SK-N-SH (cell line): ENCODE measurements around the gene LIX1L. TPM values are rescaled to one million over a fixed set of nuclear protein-coding genes. Genes with fewer than 3 reads are reported as not detected.

Experiments
- CTCF ChIA-PET: fragments of 300-600, 350-600 bp; formaldehyde crosslinking; extraction: SDS; loops from one replicate; lab custom pipeline; 2021; lab: Yijun Ruan, JAX
- POLR2A ChIA-PET: fragments of 350-600 bp; sonication (Branson Sonifier 250); formaldehyde crosslinking; extraction: SDS; loops from one replicate; lab custom pipeline; 2020; ENCODE audit warnings: antibody characterized with exemption, inconsistent platforms; lab: Yijun Ruan, JAX
- DNase-seq: peaks from one replicate; pipeline ENCODE4 v3.0.0; 2012
- H2AFZ ChIP-seq: fragments of 200-600 bp; sonication (generic); 2 replicates; pipeline ENCODE4 v1.8.1; 2016; ENCODE audit warnings: antibody characterized with exemption, mild to moderate bottlenecking, low read depth
- H3F3A ChIP-seq: fragments of 200-600 bp; sonication (generic); replicated peaks from 2 replicates; pipeline ENCODE3; 2016; ENCODE audit warnings: antibody characterized with exemption, mild to moderate bottlenecking; ENCODE audit not compliant: insufficient read depth
- H3K27ac ChIP-seq, 2 experiments: fragments of 200-500 bp in 1 of 2; fragments of 200-600 bp in 1 of 2; sonication (Bioruptor generic) in 1 of 2; sonication (generic), shearing (Covaris generic) in 1 of 2; 2 replicates each; pipeline versions ENCODE4 v1.5.1 to v1.6.1; 2014 to 2016; ENCODE audit warnings: low read depth in 2 of 2, inconsistent platforms in 1 of 2, low read length in 1 of 2, mild to moderate bottlenecking in 1 of 2, mixed read lengths in 1 of 2
- H3K27me3 ChIP-seq: fragments of 200-600 bp; sonication (generic), shearing (Covaris generic); 2 replicates; pipeline ENCODE4 v1.6.1; 2016; ENCODE audit warnings: mixed run types; ENCODE audit not compliant: insufficient read depth
- H3K36me3 ChIP-seq, 2 experiments: fragments of 200-500 bp in 1 of 2; fragments of 200-600 bp in 1 of 2; sonication (Bioruptor generic) in 1 of 2; sonication (generic) in 1 of 2; replicated peaks in 1 of 2; 2 replicates each; pipeline versions ENCODE3 to v1.5.1; 2014 to 2016; ENCODE audit warnings: low read length in 1 of 2, mild to moderate bottlenecking in 1 of 2; ENCODE audit not compliant: insufficient read depth in 2 of 2, control insufficient read depth in 1 of 2
- H3K4me1 ChIP-seq, 2 experiments: fragments of 200-500 bp in 1 of 2; fragments of 200-600 bp in 1 of 2; sonication (Bioruptor generic) in 1 of 2; sonication (generic), shearing (Covaris generic) in 1 of 2; 2 replicates each; pipeline versions ENCODE4 v1.5.1 to v1.6.1; 2014 to 2016; ENCODE audit warnings: low read depth in 1 of 2, low read length in 1 of 2, mixed run types in 1 of 2; ENCODE audit not compliant: insufficient read depth in 2 of 2, control insufficient read depth in 1 of 2
- H3K4me2 ChIP-seq: fragments of 200-600 bp; sonication (generic), shearing (Covaris generic); 2 replicates; pipeline ENCODE4 v1.6.1; 2017; ENCODE audit warnings: mixed run types
- H3K4me3 ChIP-seq, 2 experiments: fragments of 200-500 bp in 1 of 2; fragments of 200-600 bp in 1 of 2; sonication (Bioruptor generic) in 1 of 2; sonication (generic), shearing (Covaris generic) in 1 of 2; 2 replicates each; pipeline versions ENCODE4 v1.5.1 to v1.8.1; 2014 to 2016; ENCODE audit warnings: low read depth in 2 of 2, inconsistent platforms in 1 of 2, low read length in 1 of 2, mild to moderate bottlenecking in 1 of 2, mixed read lengths in 1 of 2, moderate library complexity in 1 of 2
- H3K79me2 ChIP-seq: fragments of 200-600 bp; sonication (generic); 2 replicates; pipeline ENCODE4 v1.8.1; 2017; ENCODE audit warnings: mild to moderate bottlenecking; ENCODE audit not compliant: insufficient read depth
- H3K9ac ChIP-seq: fragments of 200-600 bp; sonication (generic); 2 replicates; pipeline ENCODE4 v1.6.1; 2017; ENCODE audit warnings: mixed run types
- H3K9me2 ChIP-seq: fragments of 200-600 bp; sonication (generic); 2 replicates; pipeline ENCODE4 v1.6.1; 2017; ENCODE audit warnings: mixed run types
- H3K9me3 ChIP-seq: fragments of 200-600 bp; sonication (generic); 2 replicates; pipeline ENCODE4 v1.6.1; 2017; ENCODE audit warnings: mixed run types, mild to moderate bottlenecking, moderate library complexity
- H4K20me1 ChIP-seq: fragments of 200-600 bp; sonication (generic); 2 replicates; pipeline ENCODE4 v1.6.1; 2017; ENCODE audit warnings: mild to moderate bottlenecking, mixed run types; ENCODE audit not compliant: insufficient read depth
- CTCF ChIP-seq: fragments of 200-600 bp; sonication (generic); IDR thresholded peaks from 2 replicates; pipeline ENCODE4 v1.6.1; 2017; ENCODE audit warnings: antibody characterized with exemption, mild to moderate bottlenecking, moderate library complexity
- ELF1 ChIP-seq: IDR thresholded peaks from 2 replicates; pipeline ENCODE4 v1.4.0; 2012
- GABPA ChIP-seq: IDR thresholded peaks from 2 replicates; pipeline ENCODE4 v1.4.0; 2012; ENCODE audit warnings: low read depth, mild to moderate bottlenecking
- MAX ChIP-seq: IDR thresholded peaks from 2 replicates; pipeline ENCODE4 v1.4.0; 2012; ENCODE audit warnings: low read depth
- POLR2AphosphoS5 ChIP-seq: IDR thresholded peaks from 2 replicates; pipeline ENCODE4 v1.6.1; 2012; ENCODE audit warnings: low read depth, low read length
- REST ChIP-seq: IDR thresholded peaks from 2 replicates; pipeline ENCODE4 v1.6.1; 2012; ENCODE audit warnings: mild to moderate bottlenecking, low read depth, low read length, moderate library complexity
- USF2 ChIP-seq: fragments of 150-350 bp; IDR thresholded peaks from 2 replicates; pipeline ENCODE4 v1.6.1; 2017; ENCODE audit warnings: antibody characterized with exemption, low read length, low read depth, borderline replicate concordance
- WGBS: methylation state at CpG from one replicate; pipeline ENCODE4 v1.1.6; 2017; ENCODE audit warnings: low lambda C conversion rate; 5-methylcytosine and 5-hydroxymethylcytosine counted together
- polyA plus RNA-seq, 3 experiments: library from polyadenylated mRNA; depleted of rRNA; stranded (reverse); fragments of >200 nt; gene quantifications; 2 replicates each; pipeline ENCODE4 v1.2.3, GENCODE V29; 2012

Gene LIX1L
- polyA plus RNA-seq, 1 of the 3 experiments (the other 2 are of a cell fraction) = 39.1 TPM

GRCh38 chr1:145979746-145980456, 22.1 kb upstream of the LIX1L start:
- Histone ChIP-seq H4K20me1 (no peaks in the 10 kb centered on the region), H3K4me1 (peaks cover 28 to 30% of the 10 kb centered on the region in 2 experiments), H2AFZ (peak overlapping the region; percentile 31; the same call in 1 of the 2 replicates), H3K4me3 (no peak overlapping the region), H3K27me3 (no peaks in the 10 kb centered on the region), H3K4me2 (peak overlapping the region; percentile 49; the same call in 1 of the 2 replicates), H3F3A (peaks cover 19% of the 10 kb centered on the region), H3K36me3 (peaks cover 0 to 5% of the 10 kb centered on the region in 2 experiments), H3K9me3 (no peaks in the 10 kb centered on the region), H3K9ac (peak overlapping the region; percentile 53), H3K79me2 (no peaks in the 10 kb centered on the region), H3K27ac (peak overlapping the region; percentile 87 to 92), H3K9me2 (no peaks in the 10 kb centered on the region)
- WGBS = 65% methylated on average over 7 of the region's 7 CpGs
- TF ChIP-seq ELF1 (no peak), USF2 (no peak), GABPA (no peak), MAX (no peak), POLR2AphosphoS5 (peak; percentile 33; the same call in 1 of the 2 replicates), REST (no peak), CTCF (no peak)
- CTCF ChIA-PET = interaction anchor here (0.8 to 8.2 kb wide), 12 partner anchors 9 to 134 kb away, joined by 3 to 187 read pairs (median 24); partner anchors contain the start of genes ANKRD34A, LIX1L, NUDT17 and POLR3GL
- POLR2A ChIA-PET = interaction anchor here (0.6 to 2.3 kb wide), 8 partner anchors 9 to 121 kb away, joined by 3 to 8 read pairs (median 4); partner anchors contain the start of genes ANKRD34A, PIAS3, POLR3GL and RBM8A
- no peak for DNase-seq
